ENCODE data around the gene CCDC40. TPM values are rescaled to one million over a fixed set of nuclear protein-coding genes. Genes with fewer than 3 reads are reported as not detected.

The CCDC40 gene
- total and polyA plus RNA-seq, 9 of the 15 experiments (the other 6 are each of a cell fraction or from before 2014, with no cell fraction given) = 0.07 to 0.33 TPM; not detected in 7

- TF ChIP-seq RBBP5 (IDR thresholded peaks at IDR 0.05; ENCODE audit: borderline replicate concordance, insufficient read depth, low read length, poor library complexity, severe bottlenecking) = peak; percentile 25
- no peak for TF ChIP-seq THRB (CRISPR knock-in tag; conservative IDR thresholded peaks at IDR 0.05)
- TF ChIP-seq ZNF583 (CRISPR knock-in tag; IDR thresholded peaks at IDR 0.05) = no peak
- no peak for TF ChIP-seq ZBTB7A (IDR thresholded peaks at IDR 0.05; ENCODE audit: borderline replicate concordance, control insufficient read depth, low read depth, low read length)
- no peak for TF ChIP-seq NFIC (IDR thresholded peaks at IDR 0.05)
- TF ChIP-seq ZFX (CRISPR knock-in tag; IDR thresholded peaks at IDR 0.05) = peak; percentile 79
- TF ChIP-seq ZNF395 (CRISPR knock-in tag; IDR thresholded peaks at IDR 0.05) = 0 out of 2 replicates have a peak, but pooled peaks have one; percentile 3
- no peak for TF ChIP-seq GATA2 (CRISPR knock-in tag; IDR thresholded peaks at IDR 0.05)
- TF ChIP-seq CBX8 (IDR thresholded peaks at IDR 0.05; ENCODE audit: borderline replicate concordance, extremely low read depth, low read depth, low read length, poor library complexity, severe bottlenecking) = no peak
- TF ChIP-seq MEF2A (IDR thresholded peaks at IDR 0.05; ENCODE audit: control insufficient read depth, low read depth, low read length) = no peak
- TF ChIP-seq TAF1 (IDR thresholded peaks at IDR 0.05; ENCODE audit: control insufficient read depth, extremely low read depth, insufficient read depth, low read length, severe bottlenecking) = peak; percentile 72
- TF ChIP-seq ZBTB12 (CRISPR knock-in tag; IDR thresholded peaks at IDR 0.05) = no peak
- TF ChIP-seq CHAMP1 (IDR thresholded peaks at IDR 0.05) = no peak
- no peak for TF ChIP-seq HOXB6 (CRISPR knock-in tag; IDR thresholded peaks at IDR 0.05; ENCODE audit: borderline replicate concordance)
- TF ChIP-seq NR4A1 (CRISPR knock-in tag; IDR thresholded peaks at IDR 0.05) = no peak
- no peak for TF ChIP-seq NR4A1 (tag; IDR thresholded peaks at IDR 0.05)
- no peak for TF ChIP-seq SREBF2 (CRISPR knock-in tag; IDR thresholded peaks at IDR 0.05)
- TF ChIP-seq PRMT5 (CRISPR knock-in tag; IDR thresholded peaks at IDR 0.05) = no peak
- TF ChIP-seq TCF15 (CRISPR knock-in tag; IDR thresholded peaks at IDR 0.05) = no peak
- no peak for TF ChIP-seq EZH2 (IDR thresholded peaks at IDR 0.05; ENCODE audit: borderline replicate concordance, low read depth, low read length)
Observed at GRCh38 chr17:80147035-80147822, 110.8 kb downstream of the CCDC40 start, which contains the start of gene EIF4A3 (continued).

All from K562 (cell line).